HG03280 (cell line): ENCODE data around the gene DIAPH3.
"Not testable (repeated sequence)": the region's sequence is repeated elsewhere in the genome, so short reads cannot be mapped to it uniquely, and the experiment has no call there.

ENCODE experiments used
- ATAC-seq: cut with Tn5 transposase; IDR thresholded peaks from one replicate; pipeline ENCODE4 v1.9.1; 2021; ENCODE audit warnings: mild to moderate bottlenecking, moderate library complexity; ENCODE audit not compliant: unreplicated experiment

The DIAPH3 gene

GRCh38 chr13:60163478-60164233 lies at the start of gene DIAPH3:
Gene DIAPH3 (minus strand): TSS chr13:60163928. CDS start chr13:60163766, 162 bp downstream.
- ATAC-seq, result peak; percentile 100

- ATAC-seq, result no peak
Observed at GRCh38 chr13:60213236-60213744, 49.6 kb upstream of the DIAPH3 start.

- no peak for ATAC-seq
Observed at GRCh38 chr13:60211548-60211947, 47.8 kb upstream of the DIAPH3 start.

- ATAC-seq, result no peak
Observed at GRCh38 chr13:60210510-60211330, 47.0 kb upstream of the DIAPH3 start.

GRCh38 chr13:60205499-60205898 lies 41.8 kb upstream of the DIAPH3 start:
- ATAC-seq, result not testable (repeated sequence)

GRCh38 chr13:60201286-60201685 lies 37.6 kb upstream of the DIAPH3 start:
- no peak for ATAC-seq

- not testable (repeated sequence) for ATAC-seq
Observed at GRCh38 chr13:60195893-60196292, 32.2 kb upstream of the DIAPH3 start.

- no peak for ATAC-seq
Observed at GRCh38 chr13:60182907-60183306, 19.2 kb upstream of the DIAPH3 start.

- ATAC-seq, result no peak
Observed at GRCh38 chr13:60178327-60178726, 14.6 kb upstream of the DIAPH3 start.

GRCh38 chr13:60175571-60175970 lies 11.8 kb upstream of the DIAPH3 start:
- no peak for ATAC-seq

- ATAC-seq, result no peak
Observed at GRCh38 chr13:60174113-60174512, 10.4 kb upstream of the DIAPH3 start.

- ATAC-seq, result no peak
Observed at GRCh38 chr13:60172111-60172510, 8.4 kb upstream of the DIAPH3 start.

GRCh38 chr13:60170414-60170813 lies 6.7 kb upstream of the DIAPH3 start:
- ATAC-seq, result no peak

GRCh38 chr13:60169239-60170031 lies 5.7 kb upstream of the DIAPH3 start:
- ATAC-seq, result no peak

GRCh38 chr13:60167121-60167520 lies 3.4 kb upstream of the DIAPH3 start:
- ATAC-seq, result no peak

GRCh38 chr13:60165391-60166099 lies 1.8 kb upstream of the DIAPH3 start:
- no peak for ATAC-seq

- peak; percentile 18 for ATAC-seq
Observed at GRCh38 chr13:60164234-60164889, 634 bp upstream of the DIAPH3 start.

GRCh38 chr13:60162096-60162495 lies 1.6 kb downstream of the DIAPH3 start:
- no peak for ATAC-seq

- ATAC-seq, result no peak
Observed at GRCh38 chr13:60158321-60158801, 5.4 kb downstream of the DIAPH3 start.

GRCh38 chr13:60155978-60156377 lies 7.8 kb downstream of the DIAPH3 start:
- peak; percentile 59 for ATAC-seq
